SH-SY5Y (cell line): ENCODE measurements around the gene SARDH.

ENCODE experiments used
- GATA2 ChIP-seq: IDR thresholded peaks from 2 replicates; pipeline ENCODE4 v1.6.1; 2011; ENCODE audit warnings: mild to moderate bottlenecking, low read depth, low read length
- GATA3 ChIP-seq: IDR thresholded peaks from 2 replicates; pipeline ENCODE4 v1.6.1; 2011; ENCODE audit warnings: low read depth, mild to moderate bottlenecking, low read length, moderate library complexity

Gene SARDH

GRCh38 chr9:133769511-133770075 is 31.4 kb upstream of the SARDH start:
- TF ChIP-seq GATA2: no peak
- TF ChIP-seq GATA3: no peak

GRCh38 chr9:133768859-133769510 is 30.8 kb upstream of the SARDH start:
- no peak for TF ChIP-seq GATA3
- TF ChIP-seq GATA2: no peak

- TF ChIP-seq GATA2 (no peak), GATA3 (no peak)
Observed at GRCh38 chr9:133768371-133768858, 30.3 kb upstream of the SARDH start.

GRCh38 chr9:133767625-133768024 is 29.5 kb upstream of the SARDH start:
- no peak for TF ChIP-seq GATA2
- TF ChIP-seq GATA3: no peak

GRCh38 chr9:133767008-133767407 is 28.9 kb upstream of the SARDH start:
- no peak for TF ChIP-seq GATA2
- no peak for TF ChIP-seq GATA3

GRCh38 chr9:133763272-133764183 is 25.4 kb upstream of the SARDH start:
- TF ChIP-seq GATA2 (no peak), GATA3 (no peak)

- TF ChIP-seq GATA3: no peak
- TF ChIP-seq GATA2: no peak
Observed at GRCh38 chr9:133762488-133763271, 24.5 kb upstream of the SARDH start.

GRCh38 chr9:133761641-133762248 is 23.6 kb upstream of the SARDH start:
- TF ChIP-seq GATA2: no peak

- TF ChIP-seq GATA2: no peak
- TF ChIP-seq GATA3: no peak
Observed at GRCh38 chr9:133760713-133761290, 22.6 kb upstream of the SARDH start.

- no peak for TF ChIP-seq GATA3
- no peak for TF ChIP-seq GATA2
Observed at GRCh38 chr9:133759946-133760345, 21.8 kb upstream of the SARDH start.

GRCh38 chr9:133759146-133759900 is 21.2 kb upstream of the SARDH start:
- TF ChIP-seq GATA2 (no peak), GATA3 (no peak)

- TF ChIP-seq GATA3 (no peak), GATA2 (no peak)
Observed at GRCh38 chr9:133758228-133758627, 20.1 kb upstream of the SARDH start.

- TF ChIP-seq GATA3 (no peak), GATA2 (no peak)
Observed at GRCh38 chr9:133754688-133755227, 16.6 kb upstream of the SARDH start.
